Keratinocyte (primary cell): ENCODE data around the gene MON2. TPM values are rescaled to one million over a fixed set of nuclear protein-coding genes. Genes with fewer than 3 reads are reported as not detected.

Source experiments
- DNase-seq: peaks from one replicate; pipeline ENCODE4 v3.0.0-alpha.2; 2011; ENCODE audit warnings: low read depth, missing footprints, low spot score
- FAIRE-seq: peaks from 2 replicates; lab custom pipeline; 2011; peaks lifted over from hg19 to GRCh38; lab: Jason Lieb, UNC
- H2AFZ ChIP-seq: 2 replicates; pipeline ENCODE4 v1.6.0; 2012; ENCODE audit warnings: low read length, control low read depth, inconsistent platforms; ENCODE audit not compliant: control insufficient read depth
- H3K27ac ChIP-seq: 2 replicates; pipeline ENCODE4 v1.5.1; 2011; ENCODE audit warnings: low read length; ENCODE audit not compliant: control insufficient read depth, insufficient read depth
- H3K27me3 ChIP-seq: 3 replicates; pipeline ENCODE4 v1.6.0; 2011; ENCODE audit warnings: low read length; ENCODE audit not compliant: control insufficient read depth, insufficient read depth; ENCODE audit errors: extremely low read depth
- H3K36me3 ChIP-seq, 2 experiments: 2 replicates in 1 of 2; 3 replicates in 1 of 2; pipeline ENCODE4 v1.5.1; 2011; ENCODE audit warnings: low read length in 2 of 2, mild to moderate bottlenecking in 1 of 2; ENCODE audit not compliant: control insufficient read depth in 2 of 2, insufficient read depth in 2 of 2; ENCODE audit errors: extremely low read depth in 1 of 2
- H3K4me1 ChIP-seq: 3 replicates; pipeline ENCODE4 v1.5.1; 2011; ENCODE audit warnings: low read length; ENCODE audit not compliant: control insufficient read depth, insufficient read depth; ENCODE audit errors: extremely low read depth
- H3K4me2 ChIP-seq: 3 replicates; pipeline ENCODE4 v1.6.0; 2011; ENCODE audit warnings: low read depth, low read length; ENCODE audit not compliant: control insufficient read depth, insufficient read depth; ENCODE audit errors: extremely low read depth
- H3K4me3 ChIP-seq, 3 experiments: fragments of 200-600 bp in 1 of 3; sonication (generic) in 1 of 3; 2 replicates in 2 of 3; 3 replicates in 1 of 3; pipeline ENCODE4 v1.5.1; 2011 to 2016; ENCODE audit warnings: low read length in 3 of 3, mild to moderate bottlenecking in 3 of 3, control low read depth in 2 of 3, inconsistent platforms in 1 of 3, low read depth in 1 of 3, mixed read lengths in 1 of 3, mixed run types in 1 of 3, moderate library complexity in 1 of 3; ENCODE audit not compliant: control insufficient read depth in 2 of 3, insufficient read depth in 2 of 3; ENCODE audit errors: extremely low read depth in 1 of 3
- H3K79me2 ChIP-seq: 2 replicates; pipeline ENCODE4 v1.6.0; 2012; ENCODE audit warnings: low read length; ENCODE audit not compliant: control insufficient read depth, insufficient read depth
- H3K9ac ChIP-seq: 3 replicates; pipeline ENCODE4 v1.6.0; 2011; ENCODE audit warnings: low read length; ENCODE audit not compliant: control insufficient read depth, insufficient read depth; ENCODE audit errors: extremely low read depth
- H3K9me1 ChIP-seq: 3 replicates; pipeline ENCODE4 v1.6.0; 2011; ENCODE audit warnings: low read length; ENCODE audit not compliant: control insufficient read depth, insufficient read depth; ENCODE audit errors: extremely low read depth
- H3K9me3 ChIP-seq: 2 replicates; pipeline ENCODE4 v1.5.1; 2012; ENCODE audit warnings: low read depth, low read length; ENCODE audit not compliant: control insufficient read depth
- H4K20me1 ChIP-seq: 3 replicates; pipeline ENCODE4 v1.6.0; 2011; ENCODE audit warnings: low read length; ENCODE audit not compliant: control insufficient read depth, insufficient read depth; ENCODE audit errors: extremely low read depth
- CTCF ChIP-seq, 3 experiments: IDR thresholded peaks in 1 of 3; conservative IDR thresholded peaks in 1 of 3; optimal IDR thresholded peaks in 1 of 3; 2 replicates in 2 of 3; 3 replicates in 1 of 3; pipeline versions ENCODE3 to v1.5.1; 2011; ENCODE audit warnings: low read length in 3 of 3, mild to moderate bottlenecking in 3 of 3, moderate library complexity in 2 of 3, control low read depth in 1 of 3, inconsistent platforms in 1 of 3; ENCODE audit not compliant: insufficient read depth in 2 of 3; ENCODE audit errors: extremely low read depth in 1 of 3
- EZH2 ChIP-seq: IDR thresholded peaks from one replicate; pipeline ENCODE4 v1.6.1; 2012; ENCODE audit warnings: inconsistent platforms, mild to moderate bottlenecking, low read length, moderate library complexity
- dilution Hi-C: fragments of 300-500 bp; cut with MboI; formaldehyde crosslinking; loops from one replicate; pipeline ENCODE4 v1.7.0; 2020; ENCODE audit warnings: low sequenced_read_pairs; ENCODE audit not compliant: extremely low pct_ligation_motif_present
- polyA plus RNA-seq, 5 experiments: library from polyadenylated mRNA; depleted of rRNA in 3 of 5; stranded (reverse) in 3 of 5; stranded (forward) in 1 of 5; unstranded in 1 of 5; fragments of >200 nt; gene quantifications; 1 replicate in 1 of 5; 2 replicates in 3 of 5; 3 replicates in 1 of 5; pipeline versions ENCODE4 v1.2.1 to v1.2.3, GENCODE V29; 2011 to 2012; ENCODE audit warnings: missing spikeins in 2 of 5, low read depth in 1 of 5, low replicate concordance in 1 of 5

The MON2 gene
- polyA plus RNA-seq, 1 donor (not counting 4 experiments of a cell fraction or from before 2014, with no cell fraction given): 18.5 TPM

GRCh38 chr12:62584619-62585018 is 118.0 kb downstream of the MON2 start:
- no peak for DNase-seq
- no peaks in the 10 kb centered on the region for H4K20me1 ChIP-seq
- no peak overlapping the region for H3K9ac ChIP-seq
- no peak for FAIRE-seq
- dilution Hi-C loops: no loop called here
- no peaks in the 10 kb centered on the region for H3K9me1 ChIP-seq
- no peaks in the 10 kb centered on the region for H3K79me2 ChIP-seq
- no peak overlapping the region for H2AFZ ChIP-seq
- no peak overlapping the region for H3K4me3 ChIP-seq
- no peak overlapping the region for H3K4me2 ChIP-seq
- no peak overlapping the region for H3K27ac ChIP-seq
- H3K36me3 ChIP-seq: no peaks in the 10 kb centered on the region
- H3K9me3 ChIP-seq: no peaks in the 10 kb centered on the region
- TF ChIP-seq EZH2: no peak
- TF ChIP-seq CTCF (optimal IDR thresholded peaks at IDR 0.05 in 1 of 3, IDR thresholded peaks at IDR 0.05 in 1 of 3, conservative IDR thresholded peaks at IDR 0.05 in 1 of 3; ENCODE audit: extremely low read depth in 1 of 3, insufficient read depth in 2 of 3, low read length in 3 of 3): no peak
- H3K4me1 ChIP-seq: no peaks in the 10 kb centered on the region
- no peaks in the 10 kb centered on the region for H3K27me3 ChIP-seq

DNA sequence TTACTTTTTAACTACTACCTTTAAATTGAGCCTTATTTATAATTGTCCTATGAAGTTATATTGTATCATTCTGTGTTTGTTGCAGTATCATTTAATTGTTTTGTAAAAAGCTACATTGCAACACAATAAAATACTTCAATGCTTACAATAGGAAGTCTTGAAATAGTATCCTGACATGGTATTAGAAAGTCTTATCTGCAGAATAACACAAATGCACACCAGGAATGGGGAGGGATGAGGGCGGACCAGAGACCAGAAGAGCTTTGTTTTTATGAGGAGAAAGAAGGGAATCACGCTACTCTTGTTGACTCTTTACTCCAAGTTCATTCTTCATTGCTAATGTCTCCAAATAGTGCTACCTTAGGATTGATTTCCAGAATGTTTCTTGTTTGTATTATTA is 120.2 kb downstream of the MON2 start:
- Histone ChIP-seq H3K4me3 (no peak overlapping the region), H3K27ac (no peak overlapping the region), H3K4me2 (no peak overlapping the region), H3K27me3 (no peaks in the 10 kb centered on the region), H3K9me1 (no peaks in the 10 kb centered on the region), H3K36me3 (no peaks in the 10 kb centered on the region), H3K4me1 (no peaks in the 10 kb centered on the region), H2AFZ (no peak overlapping the region), H4K20me1 (no peaks in the 10 kb centered on the region), H3K9ac (no peak overlapping the region), H3K9me3 (no peaks in the 10 kb centered on the region), H3K79me2 (no peaks in the 10 kb centered on the region)
- dilution Hi-C loops: no loop called here
- DNase-seq (no peak), FAIRE-seq (no peak)
- TF ChIP-seq CTCF (optimal IDR thresholded peaks at IDR 0.05 in 1 of 3, IDR thresholded peaks at IDR 0.05 in 1 of 3, conservative IDR thresholded peaks at IDR 0.05 in 1 of 3; ENCODE audit: extremely low read depth in 1 of 3, insufficient read depth in 2 of 3, low read length in 3 of 3) (no peak), EZH2 (no peak)
